Right lung (tissue), 5 donors: Measurements from ENCODE around the gene COPA. TPM values are rescaled to one million over a fixed set of nuclear protein-coding genes. Genes with fewer than 3 reads are reported as not detected.

Experiments
- DNase-seq, 2 donors: peaks; one replicate each; pipeline ENCODE4 v3.0.0-alpha.2; 2013
- polyA plus RNA-seq, 5 donors: library from polyadenylated mRNA; unstranded; fragments of 120-200 nt; gene quantifications; one replicate each; pipeline versions ENCODE4 v1.2.1 to v1.2.3, GENCODE V29; 2013; ENCODE audit warnings: inconsistent platforms in 1 of 5, low replicate concordance in 1 of 5; ENCODE audit not compliant: insufficient read length in 5 of 5, insufficient read depth in 1 of 5

The COPA gene
- polyA plus RNA-seq, 5 donors: 152 to 164 (median 160) TPM

DNA sequence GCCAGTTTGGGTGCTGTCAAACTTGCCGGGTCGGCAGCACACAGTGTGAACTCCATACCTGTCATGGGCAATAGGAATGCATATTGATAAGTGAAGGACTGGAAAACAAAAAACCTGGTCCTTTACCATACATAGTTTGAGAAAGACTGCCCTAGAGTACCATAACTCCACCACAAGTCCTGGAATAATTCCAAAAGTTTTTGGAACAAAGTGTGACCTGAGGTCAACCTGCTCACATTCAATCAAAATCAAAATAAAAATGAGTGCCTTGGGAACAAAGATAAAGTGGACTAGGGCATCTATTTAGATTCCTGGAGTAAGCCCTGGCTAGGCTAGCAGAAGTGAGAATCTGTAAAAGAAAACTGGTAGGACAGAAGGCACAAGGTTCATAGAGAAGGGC lies 65.7 kb downstream of the COPA start:
- no peak for DNase-seq

DNA sequence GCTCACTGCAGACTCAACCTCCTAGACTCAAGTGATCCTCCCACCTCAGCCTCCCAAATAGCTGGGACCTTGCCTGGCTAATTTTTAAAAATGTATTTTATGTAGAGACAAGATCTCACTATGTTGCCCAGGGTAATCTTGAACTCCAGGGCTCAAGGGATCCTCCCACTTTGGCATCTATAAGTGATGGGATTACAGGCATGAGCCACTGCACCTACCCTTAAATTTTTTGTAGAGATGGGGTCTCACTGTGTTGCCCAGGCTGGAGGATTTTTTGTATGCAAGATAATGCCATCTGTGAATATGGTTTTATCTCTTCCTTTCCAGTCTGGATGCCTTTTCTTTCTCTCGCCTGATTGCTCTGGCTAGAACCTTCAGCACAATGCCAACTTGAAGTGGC lies 72.0 kb downstream of the COPA start:
- DNase-seq: no peak

GRCh38 chr1:160267284-160267991 lies 75.6 kb downstream of the COPA start:
- DNase-seq: no peak

- no peak for DNase-seq
Measured at GRCh38 chr1:160264795-160265307, 78.2 kb downstream of the COPA start.

DNA sequence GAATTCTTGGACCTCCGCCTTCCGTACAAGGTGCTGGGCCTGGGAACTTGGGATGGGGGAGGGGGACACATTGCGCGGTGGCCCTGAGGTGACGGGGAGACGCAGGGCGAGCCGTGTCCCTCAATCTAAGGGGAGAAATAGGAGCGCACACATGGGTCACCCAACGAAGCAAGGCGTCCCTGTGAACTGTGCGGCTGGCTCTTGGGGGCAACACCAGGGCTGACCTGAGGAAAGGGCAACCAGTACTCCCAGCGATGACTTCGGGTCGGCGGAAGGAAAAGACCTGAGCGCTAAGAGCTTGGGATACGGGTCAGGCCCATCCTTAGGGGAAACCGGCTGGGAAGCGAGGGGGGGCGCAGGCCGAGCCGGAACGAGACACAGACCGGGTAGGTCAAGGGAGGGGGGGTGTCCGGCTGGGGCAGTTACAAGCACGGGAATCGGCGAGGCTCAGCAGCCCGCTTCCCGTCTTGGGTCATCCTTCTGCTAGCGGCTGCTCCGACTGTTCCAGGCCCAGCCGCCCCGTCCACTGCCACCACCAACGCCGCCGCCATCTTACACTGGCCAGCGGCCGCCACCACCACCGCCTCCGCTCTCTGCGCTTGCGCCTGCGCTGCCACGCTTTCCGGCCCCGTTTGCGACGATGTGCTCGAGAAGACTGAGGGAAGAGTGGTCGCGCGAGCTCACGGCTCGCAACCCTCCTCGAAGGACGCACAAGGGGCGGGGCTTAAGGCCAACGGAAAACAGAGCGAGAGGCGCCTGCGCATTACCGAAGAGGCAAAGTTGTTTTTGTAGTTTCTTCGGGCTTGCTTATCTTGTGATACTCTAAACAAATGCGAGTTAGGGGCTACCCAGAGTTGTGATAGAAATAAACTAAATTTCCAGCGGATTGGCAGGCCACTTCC lies 80.9 kb downstream of the COPA start, which contains the start of gene DCAF8:
Gene DCAF8, minus strand, starts transcription at position 657 of the 902 bp plus-strand sequence. CDS start 18,541 bp downstream, outside the sequence.
- peak; percentile 97 to 98 for DNase-seq

DNA sequence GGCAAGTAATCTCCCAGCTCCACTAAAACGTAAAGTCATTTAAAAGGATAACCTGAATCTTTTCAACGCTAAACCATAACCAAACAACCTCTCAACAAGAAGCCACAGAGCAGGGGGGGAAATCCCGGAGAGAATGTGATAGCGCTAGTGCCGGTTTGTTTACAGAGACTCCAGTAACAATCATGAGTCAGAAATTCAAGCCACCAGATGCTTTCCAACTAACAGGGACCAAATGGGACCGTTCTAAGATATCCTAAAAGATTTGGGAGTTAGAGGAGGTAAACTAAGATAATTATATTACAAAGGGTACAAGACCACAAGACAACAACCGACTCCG lies 81.5 kb downstream of the COPA start:
- DNase-seq: peak in 1 of 2 donors; percentile 56

- DNase-seq: no peak
Measured at GRCh38 chr1:160260406-160261382, 82.4 kb downstream of the COPA start.

- no peak for DNase-seq
Measured at GRCh38 chr1:160258177-160258798, 84.8 kb downstream of the COPA start.

GRCh38 chr1:160257411-160258015 lies 85.5 kb downstream of the COPA start:
- no peak for DNase-seq

DNA sequence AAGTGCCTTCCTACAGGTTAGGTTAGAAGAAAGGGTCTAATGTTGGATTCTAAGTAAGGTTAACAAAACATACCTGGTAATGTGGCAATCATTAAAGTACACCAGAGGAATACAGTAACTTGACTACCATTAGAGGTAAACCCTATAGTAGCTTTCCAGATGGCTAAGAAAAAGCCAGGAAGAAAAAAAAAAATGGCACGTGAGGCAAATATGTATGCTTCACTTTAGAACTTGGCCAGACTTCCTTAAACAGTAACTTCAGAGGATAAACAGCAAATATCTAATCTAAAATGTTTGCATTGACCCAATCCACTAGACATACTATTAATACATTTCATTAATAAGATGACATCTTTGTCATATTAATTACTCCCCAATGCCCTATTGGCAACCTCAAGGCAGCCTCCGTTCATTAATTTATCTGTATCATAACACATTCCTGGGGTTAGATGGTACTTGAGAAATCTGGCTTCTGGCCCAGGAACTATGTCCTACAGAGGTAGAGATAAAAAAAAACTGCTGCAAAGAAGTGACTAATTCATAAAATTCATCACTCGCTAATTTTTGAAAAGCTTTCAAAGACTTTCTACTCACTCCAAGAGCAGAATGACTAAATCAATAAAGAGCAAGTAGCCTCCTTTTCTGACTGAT lies 86.5 kb downstream of the COPA start:
- peak in 1 of 2 donors; percentile 24 for DNase-seq

- peak in 1 of 2 donors; percentile 4 for DNase-seq
Measured at GRCh38 chr1:160255781-160256300, 87.2 kb downstream of the COPA start.

DNA sequence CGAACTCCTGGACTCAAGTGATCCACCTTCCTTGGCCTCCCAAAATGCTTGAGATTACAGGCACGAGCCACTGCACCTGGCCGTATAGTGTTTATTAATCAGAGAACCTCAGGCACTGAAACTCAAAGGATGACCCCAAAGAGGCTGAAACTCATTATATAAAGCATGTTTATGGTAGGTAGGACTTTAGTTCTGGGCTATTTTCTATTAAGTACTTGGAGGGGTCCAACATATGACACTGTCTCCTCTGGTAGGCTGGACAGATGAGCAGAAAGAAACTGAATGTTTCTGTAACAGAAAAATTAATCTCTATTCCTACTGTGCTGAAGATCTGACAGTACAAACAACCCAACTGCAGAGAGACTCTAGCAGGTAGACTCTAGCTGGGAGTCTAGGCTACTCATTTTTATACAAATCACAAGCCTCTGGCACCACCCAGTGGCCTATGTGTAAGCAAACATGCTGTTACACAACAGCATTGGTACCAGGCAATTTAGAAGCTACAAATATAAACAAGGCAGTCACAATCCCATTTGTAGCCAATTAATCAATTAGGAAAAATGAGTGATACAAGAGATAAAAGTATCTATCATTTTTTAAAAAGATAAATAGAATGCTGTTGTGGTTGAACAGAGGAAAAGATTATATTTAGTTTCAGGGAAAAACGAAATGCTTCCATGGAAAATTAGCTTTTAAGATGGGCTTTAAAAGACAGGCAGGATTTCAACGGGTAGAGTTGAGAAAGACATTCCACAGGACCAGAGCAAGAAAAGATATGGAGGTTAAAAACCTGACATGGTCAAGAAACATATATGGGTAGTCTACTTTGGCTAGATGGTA lies 91.1 kb downstream of the COPA start:
- DNase-seq: peak; percentile 56 to 70

DNA sequence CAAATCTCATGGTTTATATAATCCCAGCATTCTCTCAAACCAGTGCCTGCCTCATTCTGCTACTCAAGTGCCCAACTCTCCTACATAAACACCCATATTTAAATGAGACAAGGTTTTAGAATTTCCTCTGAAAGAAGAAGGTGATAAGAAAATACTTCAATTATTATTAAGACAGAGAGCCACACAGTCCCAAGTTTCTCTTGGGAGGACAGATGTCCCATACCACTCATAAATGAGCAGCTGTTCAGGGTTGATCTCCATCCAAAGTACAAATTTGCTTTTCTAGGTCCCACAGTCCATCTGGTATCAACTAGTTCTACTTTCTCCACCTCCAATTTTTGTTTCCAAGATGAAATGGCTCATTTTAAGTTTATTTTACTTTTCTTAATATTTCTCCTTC lies 92.0 kb downstream of the COPA start:
- no peak for DNase-seq

DNA sequence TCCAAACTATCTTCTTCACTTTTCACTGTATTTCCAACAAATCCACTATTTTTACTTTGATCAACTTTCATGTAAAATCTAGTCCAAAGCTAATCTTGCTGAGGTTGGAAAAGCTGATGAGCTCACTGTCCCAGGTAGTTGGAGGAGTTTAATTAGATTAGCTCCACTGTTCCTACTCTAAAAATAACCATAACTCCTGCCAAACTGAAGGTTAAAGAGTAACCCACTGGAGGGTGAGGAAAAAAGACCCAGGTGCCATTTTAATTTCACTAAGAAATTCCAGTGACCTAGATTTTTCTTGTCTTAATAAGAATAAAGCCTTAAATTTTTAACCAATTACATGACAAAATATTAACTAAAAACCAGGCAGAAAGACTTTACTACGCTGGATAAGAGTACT lies 96.0 kb downstream of the COPA start:
- no peak for DNase-seq

DNA sequence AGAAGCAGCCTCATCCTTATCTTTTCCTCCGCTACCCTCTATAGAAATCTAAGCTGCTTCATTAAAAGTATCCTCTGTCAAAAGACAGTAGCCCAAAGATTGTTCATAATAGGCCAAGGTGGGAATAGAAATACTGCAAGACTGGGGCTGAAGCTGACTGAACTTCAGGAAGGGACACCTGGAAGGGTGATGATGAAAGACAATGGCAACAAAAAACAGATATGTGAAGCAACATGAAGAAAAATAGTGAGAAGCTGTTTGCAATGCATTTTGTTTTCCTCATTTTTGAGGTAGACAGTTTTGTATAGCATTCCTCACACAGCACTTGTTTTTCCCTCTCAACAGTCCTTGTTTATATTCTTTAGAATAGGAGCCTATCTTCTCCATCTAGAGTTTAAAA lies 97.6 kb downstream of the COPA start:
- no peak for DNase-seq

GRCh38 chr1:160244209-160244608 lies 98.8 kb downstream of the COPA start:
- no peak for DNase-seq

GRCh38 chr1:160243767-160244166 lies 99.3 kb downstream of the COPA start:
- no peak for DNase-seq

DNA sequence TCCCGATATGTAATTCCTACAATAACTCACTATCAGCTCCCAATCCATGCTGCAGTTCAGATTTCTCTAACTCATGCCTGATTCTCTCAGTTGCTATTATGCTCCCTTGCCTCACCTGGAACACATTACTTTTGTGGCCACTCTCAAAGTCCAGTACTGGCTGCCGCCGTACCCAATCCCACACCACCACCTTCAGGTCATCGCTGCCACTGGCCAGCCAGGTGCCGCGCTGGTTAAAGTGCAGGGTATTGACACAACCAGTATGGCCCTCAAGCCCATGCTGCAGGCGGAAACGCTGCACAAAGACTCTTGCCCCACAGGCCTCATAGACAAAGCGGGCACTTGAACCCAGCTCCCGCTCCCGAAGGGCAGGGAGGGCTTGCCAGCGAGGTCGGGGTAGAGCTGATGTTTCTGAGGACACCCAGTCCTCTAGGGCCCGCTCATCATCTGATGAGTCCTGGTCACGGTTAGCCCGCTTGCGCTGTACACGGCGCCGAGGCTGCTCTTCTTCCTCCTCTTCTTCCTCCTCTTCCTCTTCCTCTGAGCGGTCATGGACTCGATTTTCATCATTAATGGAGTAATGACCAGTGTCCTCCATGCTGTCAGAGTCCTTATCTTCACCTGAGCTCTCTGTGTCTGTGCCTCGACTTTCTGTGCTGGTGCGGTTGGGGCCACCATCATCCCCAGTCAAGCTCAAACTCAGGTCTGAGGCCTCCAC lies 103.3 kb downstream of the COPA start:
- DNase-seq: no peak
